ENCODE measurements around the gene SYTL5.

GRCh38 chrX:38089173-38089982 lies 83.0 kb downstream of the SYTL5 start:
- TF ChIP-seq CTCF (IDR thresholded peaks at IDR 0.05 in 8 of 11, conservative IDR thresholded peaks at IDR 0.05 in 3 of 11), result no peak
- TF ChIP-seq POLR2AphosphoS5 (IDR thresholded peaks at IDR 0.05), result no peak
